GM18526 (cell line): ENCODE data around the gene IFI44.

Experiments
- POLR2A ChIP-seq: IDR thresholded peaks from 3 replicates; pipeline ENCODE4 v1.6.1; 2011; ENCODE audit not compliant: insufficient read length; ENCODE audit errors: extremely low read depth

Gene IFI44

DNA sequence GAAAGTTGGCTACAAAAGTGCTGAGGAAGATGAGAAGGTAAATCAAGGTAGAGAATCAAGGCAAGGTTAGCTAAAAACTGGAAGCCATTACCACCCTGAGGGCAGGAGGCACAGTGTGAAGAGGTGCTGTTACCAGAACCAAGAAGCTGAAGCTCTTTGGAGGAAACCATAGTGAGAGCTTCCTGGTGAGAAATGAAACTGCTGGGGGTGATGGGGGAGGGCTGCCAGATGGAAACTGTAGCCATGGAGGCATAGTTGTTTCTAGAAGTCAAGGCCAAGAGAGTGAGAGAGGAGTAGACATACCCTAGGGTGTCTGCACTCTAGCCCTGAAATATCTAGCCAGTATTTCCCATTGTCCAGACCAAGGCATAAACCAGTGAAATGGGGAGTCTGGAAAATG is 28.7 kb downstream of the IFI44 start:
- TF ChIP-seq POLR2A, result no peak

DNA sequence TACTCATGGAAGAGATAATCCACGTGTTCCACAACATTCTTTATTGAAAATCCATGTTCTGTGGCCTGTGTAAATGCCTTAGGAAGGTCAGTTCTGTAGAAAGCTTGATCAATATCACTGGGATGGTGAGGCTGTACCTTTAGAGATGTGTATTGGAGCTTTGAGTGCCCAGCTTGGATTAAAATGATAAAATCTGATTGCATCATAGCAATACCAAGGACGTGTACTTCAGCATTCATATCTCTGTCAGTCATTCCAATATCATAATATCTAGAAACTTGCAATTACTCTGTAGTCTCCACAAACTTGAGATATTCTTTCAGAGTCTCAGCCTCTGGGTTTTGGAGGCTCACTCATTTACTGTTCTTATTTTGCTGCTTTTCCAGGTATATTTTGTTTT is 31.6 kb downstream of the IFI44 start:
- TF ChIP-seq POLR2A, result no peak

DNA sequence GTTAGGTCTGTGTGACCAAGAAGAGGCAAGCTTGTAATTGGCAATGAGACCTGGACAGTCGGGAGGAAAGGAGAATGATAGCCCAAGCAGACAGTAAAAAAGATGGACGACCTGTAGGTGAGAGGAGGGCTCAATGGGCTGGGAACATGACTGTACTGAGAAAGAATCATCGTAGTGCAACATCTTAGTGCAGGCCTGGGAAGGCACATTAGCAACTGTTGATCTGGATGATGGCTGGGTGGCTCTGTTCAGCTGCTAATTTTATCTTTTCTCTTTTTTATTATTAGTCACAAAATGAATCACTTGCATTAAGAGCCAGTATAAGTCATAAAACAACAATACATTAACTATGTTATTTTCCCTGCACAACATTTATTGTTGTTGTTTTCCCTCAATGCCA is 32.9 kb downstream of the IFI44 start:
- TF ChIP-seq POLR2A, result no peak

DNA sequence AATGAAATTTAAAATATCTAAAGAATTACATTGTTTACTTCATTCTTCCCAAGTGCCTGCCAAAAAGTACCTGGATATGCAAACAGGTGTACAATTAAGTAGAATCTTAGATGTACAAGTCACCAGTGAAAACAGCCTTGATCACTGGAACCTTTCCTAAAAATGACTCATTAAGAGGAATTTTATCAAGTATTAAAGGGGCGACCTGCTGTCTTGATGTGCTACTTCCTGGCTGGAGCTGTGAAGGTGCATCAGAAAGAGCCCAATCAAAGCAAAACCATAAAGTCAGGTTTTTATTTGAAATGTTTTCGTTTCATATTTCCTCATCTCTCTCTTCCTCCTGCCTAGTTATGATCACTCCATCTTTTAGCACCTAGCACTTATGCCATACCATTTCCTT is 33.4 kb downstream of the IFI44 start:
- no peak for TF ChIP-seq POLR2A

DNA sequence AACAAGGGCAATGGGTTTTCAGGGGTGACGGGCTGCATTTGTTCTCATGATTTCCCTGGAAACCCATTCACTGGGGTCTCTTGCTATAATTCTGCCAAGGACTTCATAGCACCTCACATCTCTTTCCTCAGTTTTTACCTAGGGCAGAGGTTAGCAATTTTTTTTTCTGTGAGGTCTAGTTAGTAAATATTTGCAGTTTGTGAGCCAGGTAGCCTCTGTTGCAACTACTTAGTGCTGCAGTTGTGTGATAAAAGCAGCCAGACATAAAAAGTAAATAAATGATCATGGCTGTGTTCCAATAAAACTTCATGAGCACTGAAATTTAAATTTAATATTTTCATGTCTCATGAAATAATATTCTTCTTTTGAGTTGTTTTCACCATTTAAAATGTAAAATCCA is 37.7 kb downstream of the IFI44 start:
- TF ChIP-seq POLR2A, result no peak

DNA sequence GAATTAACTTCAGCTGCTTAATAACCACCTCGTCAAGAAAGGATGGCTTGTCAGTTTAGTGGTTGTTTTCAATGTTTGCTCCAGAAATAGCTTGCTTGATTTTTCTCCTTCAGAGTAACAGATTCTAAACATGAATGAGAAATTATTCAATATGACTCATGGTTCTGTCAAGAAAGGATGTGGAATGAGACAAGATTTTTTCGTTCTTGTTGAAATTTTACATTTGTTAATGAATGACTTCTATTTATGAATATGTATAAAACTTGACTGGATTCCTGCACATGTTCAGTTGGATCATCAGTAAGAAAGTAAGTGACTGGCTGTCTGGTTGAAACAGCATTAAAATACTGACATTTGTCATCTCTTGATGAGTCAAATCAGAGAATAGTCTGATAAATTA is 38.3 kb downstream of the IFI44 start:
- no peak for TF ChIP-seq POLR2A

DNA sequence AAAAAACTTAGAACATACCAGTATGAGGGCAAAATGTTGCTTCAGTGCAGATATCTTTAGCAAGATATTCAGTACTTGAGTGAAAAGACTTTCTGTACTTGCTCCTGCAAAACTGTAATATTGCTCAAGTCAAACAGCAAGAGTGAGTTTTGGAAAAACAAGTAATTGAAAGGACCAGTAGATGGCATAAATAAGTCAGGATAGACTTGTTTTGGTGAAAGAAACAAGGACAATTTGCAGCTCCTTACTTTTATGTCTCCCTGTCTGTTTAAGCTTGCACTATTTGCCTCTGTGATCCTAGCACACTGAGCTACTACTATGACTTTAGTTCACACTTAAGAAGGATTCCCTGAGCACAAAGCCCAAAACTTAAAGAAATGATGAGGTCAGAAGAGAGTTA is 39.1 kb downstream of the IFI44 start:
- no peak for TF ChIP-seq POLR2A

DNA sequence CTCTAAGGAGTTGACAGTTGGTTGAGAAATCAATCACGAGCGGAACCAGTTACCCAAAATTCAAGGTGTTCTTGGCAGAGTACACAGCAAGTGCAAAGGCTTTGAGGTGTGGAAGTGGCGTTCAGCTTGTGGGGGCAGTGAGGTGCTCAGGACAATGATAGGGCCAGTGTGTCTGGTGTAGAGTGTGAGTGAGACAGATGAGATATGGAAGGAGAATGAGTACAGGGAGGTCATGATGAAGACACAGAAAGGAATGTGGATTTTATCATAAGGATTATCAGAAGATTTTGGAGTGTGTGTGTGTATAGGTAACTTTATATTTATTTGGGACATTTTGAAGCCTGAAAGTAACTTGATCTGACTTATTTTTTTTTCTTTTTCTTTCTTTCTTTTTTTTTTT is 40.9 kb downstream of the IFI44 start:
- TF ChIP-seq POLR2A, result no peak

DNA sequence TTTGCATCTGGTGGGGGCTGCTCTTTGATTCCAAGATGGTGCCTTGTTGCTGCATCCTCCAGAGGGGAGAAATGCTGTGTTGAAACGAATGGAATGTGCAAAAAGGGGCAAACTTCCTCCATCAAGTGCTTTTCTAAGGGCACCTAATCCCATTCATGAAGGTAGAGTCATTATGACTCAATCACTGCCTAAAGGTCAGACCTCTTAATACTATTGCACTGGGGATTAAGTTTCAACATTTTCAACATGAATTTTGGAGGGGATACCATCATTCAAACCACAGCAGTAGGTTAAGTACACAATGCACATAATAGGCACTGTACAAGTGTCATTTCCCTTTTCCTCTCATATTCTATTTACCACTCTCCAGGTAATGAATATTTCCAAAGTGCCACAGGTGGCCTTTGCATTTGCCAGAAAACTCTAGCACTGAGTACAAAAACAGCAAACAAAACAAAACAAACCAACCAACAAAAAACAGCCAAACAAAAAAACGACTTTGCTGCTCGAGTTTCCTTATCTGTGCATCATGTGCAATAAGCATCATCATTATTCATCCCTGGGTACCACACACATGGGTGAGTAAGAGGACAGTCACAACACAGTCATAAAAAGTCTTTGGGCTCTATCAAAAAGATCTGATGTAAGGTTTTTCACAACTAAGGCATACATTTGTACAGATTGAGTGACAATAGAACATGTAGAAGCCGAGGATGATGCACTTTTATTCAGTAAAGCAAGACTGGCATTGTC is 42.5 kb downstream of the IFI44 start:
- no peak for TF ChIP-seq POLR2A

DNA sequence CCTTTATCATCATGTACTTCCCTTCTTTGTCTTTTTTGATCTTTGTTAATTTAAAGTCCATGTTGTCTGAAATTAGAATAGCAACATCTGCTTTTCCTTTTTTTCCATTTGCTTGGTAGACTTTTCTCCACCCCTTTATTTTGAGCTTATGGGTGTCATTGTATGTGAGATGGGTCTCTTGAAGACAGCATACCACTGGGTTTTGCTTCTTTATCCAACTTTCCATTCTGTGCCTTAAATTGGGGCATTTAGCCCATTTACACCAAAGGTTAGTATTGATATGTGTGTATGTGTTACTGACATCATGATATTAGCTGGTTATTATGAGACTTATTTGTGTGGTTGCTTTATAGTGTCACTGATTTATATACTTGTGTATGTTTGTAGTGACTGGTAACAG is 50.2 kb downstream of the IFI44 start:
- no peak for TF ChIP-seq POLR2A

DNA sequence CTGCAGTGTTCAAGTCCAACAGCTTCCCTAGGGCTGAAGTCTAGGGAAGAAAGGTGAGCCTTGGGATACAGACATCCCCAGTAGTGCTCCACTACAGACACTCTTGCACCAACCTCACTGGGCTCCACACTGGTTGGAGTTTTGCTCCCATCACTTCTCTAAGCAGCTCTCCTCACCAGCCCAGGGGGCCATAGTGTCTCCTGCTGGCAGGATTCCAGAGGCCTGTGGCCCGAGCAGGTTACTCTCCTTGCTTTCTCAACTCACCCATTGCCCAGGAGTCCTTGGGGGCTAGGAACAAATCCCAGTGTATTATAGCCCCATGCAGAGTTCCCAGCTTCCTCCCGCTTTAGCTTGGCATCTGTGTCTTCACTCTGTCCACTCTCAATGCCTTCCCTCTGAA is 52.8 kb downstream of the IFI44 start:
- TF ChIP-seq POLR2A, result no peak

DNA sequence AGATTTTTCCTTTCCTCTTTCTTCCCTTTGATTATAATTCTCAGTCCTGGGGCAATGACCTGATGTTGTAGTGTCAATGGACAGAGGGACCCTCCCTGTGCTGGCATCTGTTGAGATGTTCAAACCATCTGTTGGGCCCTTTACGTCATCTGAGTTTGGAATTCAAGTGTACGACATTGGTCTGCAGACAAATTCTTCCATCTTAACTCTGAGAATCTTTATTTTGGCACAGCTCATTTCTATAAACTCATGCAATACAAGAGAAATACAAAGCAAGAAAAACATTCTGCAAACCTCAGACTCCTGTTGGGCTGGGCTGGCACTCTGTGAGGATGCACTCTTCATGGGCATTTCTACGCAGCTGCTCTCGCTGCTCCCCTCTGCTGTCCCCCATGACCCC is 54.2 kb downstream of the IFI44 start:
- no peak for TF ChIP-seq POLR2A

DNA sequence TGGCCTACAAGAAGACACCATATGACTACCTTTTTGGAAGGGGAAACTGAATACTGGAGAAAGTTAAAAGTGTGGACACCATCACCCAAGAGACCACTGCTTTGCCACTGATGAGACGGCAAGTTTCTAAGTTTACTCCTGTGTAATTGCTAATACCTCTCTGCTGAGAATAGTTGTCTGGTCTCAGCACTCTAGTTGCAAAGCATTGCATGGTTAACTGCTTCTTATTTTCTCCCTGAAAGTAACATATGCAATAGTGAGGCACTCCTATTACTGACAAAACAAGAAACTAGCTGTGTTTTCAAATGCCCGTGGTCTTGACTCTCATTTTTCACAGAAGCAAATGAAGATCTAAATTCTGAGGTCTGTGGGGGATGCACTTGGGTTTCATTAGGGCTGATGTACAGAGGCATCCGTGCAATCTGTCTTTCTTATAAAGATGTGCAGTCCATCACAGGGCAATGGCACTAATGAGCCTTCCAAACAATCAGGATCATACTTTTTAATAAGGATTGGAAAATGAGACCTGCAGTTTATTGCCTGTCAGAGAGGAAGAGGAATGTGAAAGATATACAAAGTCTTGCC is 62.9 kb downstream of the IFI44 start:
- TF ChIP-seq POLR2A, result no peak

DNA sequence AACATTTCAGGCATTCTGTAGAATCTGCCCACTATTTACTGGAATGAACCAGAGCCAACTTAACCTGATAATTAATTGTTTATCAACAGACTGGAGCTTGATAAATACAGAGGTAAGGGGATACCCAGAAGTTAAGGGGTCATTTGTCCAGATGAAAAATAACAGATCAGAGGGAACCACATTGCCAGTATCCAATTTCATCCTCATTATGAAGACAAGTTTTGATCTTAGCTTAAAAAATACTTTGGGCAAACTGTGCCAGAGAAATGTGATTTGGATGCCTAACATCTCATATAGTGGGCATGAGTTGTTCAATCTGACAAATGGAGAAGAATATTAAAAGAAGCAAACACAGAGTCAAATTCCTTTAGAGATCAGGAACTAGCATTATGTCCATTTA is 63.7 kb downstream of the IFI44 start:
- no peak for TF ChIP-seq POLR2A
